GM10248 (cell line): ENCODE measurements around the gene SPTBN1.

ENCODE experiments used
- CTCF ChIA-PET: fragments of 300-600 bp; sonication (Branson Sonifier 250); formaldehyde crosslinking; extraction: SDS; loops from one replicate; lab custom pipeline; 2021; ENCODE audit warnings: antibody characterized with exemption; lab: Yijun Ruan, JAX
- POLR2A ChIA-PET: fragments of 350-650 bp; sonication (Branson Sonifier 250); formaldehyde crosslinking; extraction: SDS; loops from one replicate; lab custom pipeline; 2020; ENCODE audit warnings: antibody characterized with exemption; lab: Yijun Ruan, JAX
- DNase-seq: peaks from one replicate; pipeline ENCODE4 v3.0.0; 2012; ENCODE audit errors: extremely low spot score
- TF ChIP-seq, protein P1 (sequence below): IDR thresholded peaks from 2 replicates; pipeline ENCODE4 v1.5.1; 2012; ENCODE audit warnings: mild to moderate bottlenecking, low read depth; ENCODE audit errors: extremely low read depth, missing control alignments, control extremely low read depth

SPTBN1 gene

GRCh38 chr2:54609647-54610046 is 153.5 kb downstream of the SPTBN1 start:
- POLR2A ChIA-PET, result no interaction called here
- DNase-seq, result no peak

DNA sequence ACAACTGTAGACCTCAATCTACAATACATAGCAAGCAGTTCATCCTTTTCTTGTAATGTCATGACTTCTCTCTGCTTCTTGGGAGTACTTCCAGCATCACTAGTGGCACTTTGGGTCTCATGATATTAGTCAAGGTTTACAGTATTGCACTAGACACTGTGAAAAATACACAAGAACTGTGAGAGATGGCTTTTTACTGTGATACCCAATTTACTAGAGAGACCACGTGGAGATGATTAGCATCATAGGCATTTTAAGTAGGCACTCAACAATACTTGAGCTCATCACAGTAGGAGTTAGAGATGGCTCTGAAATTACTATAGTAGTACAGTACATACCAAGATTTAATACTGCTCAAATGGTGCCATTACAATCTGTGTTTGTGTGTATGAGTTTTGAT is 154.6 kb downstream of the SPTBN1 start:
- TF ChIP-seq, protein P1, sequence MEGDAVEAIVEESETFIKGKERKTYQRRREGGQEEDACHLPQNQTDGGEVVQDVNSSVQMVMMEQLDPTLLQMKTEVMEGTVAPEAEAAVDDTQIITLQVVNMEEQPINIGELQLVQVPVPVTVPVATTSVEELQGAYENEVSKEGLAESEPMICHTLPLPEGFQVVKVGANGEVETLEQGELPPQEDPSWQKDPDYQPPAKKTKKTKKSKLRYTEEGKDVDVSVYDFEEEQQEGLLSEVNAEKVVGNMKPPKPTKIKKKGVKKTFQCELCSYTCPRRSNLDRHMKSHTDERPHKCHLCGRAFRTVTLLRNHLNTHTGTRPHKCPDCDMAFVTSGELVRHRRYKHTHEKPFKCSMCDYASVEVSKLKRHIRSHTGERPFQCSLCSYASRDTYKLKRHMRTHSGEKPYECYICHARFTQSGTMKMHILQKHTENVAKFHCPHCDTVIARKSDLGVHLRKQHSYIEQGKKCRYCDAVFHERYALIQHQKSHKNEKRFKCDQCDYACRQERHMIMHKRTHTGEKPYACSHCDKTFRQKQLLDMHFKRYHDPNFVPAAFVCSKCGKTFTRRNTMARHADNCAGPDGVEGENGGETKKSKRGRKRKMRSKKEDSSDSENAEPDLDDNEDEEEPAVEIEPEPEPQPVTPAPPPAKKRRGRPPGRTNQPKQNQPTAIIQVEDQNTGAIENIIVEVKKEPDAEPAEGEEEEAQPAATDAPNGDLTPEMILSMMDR, result no peak
- ChIA-PET CTCF (interaction anchor here (1.0 to 1.7 kb wide), 2 partner anchors 10 to 22 kb away, joined by 3 to 6 read pairs; no protein-coding TSS in a partner anchor), POLR2A (no interaction called here)
- no peak for DNase-seq

More at GRCh38 chr2:54609647-54610046, 153.5 kb downstream of the SPTBN1 start:
- CTCF ChIA-PET, result interaction anchor here (1.1 to 1.9 kb wide), 4 partner anchors 10 to 56 kb away, joined by 3 to 5 read pairs (median 3); no protein-coding TSS in a partner anchor
- TF ChIP-seq, protein P1, result no peak

- no peak for DNase-seq
- TF ChIP-seq, protein P1, result no peak
- POLR2A ChIA-PET, result no interaction called here
- CTCF ChIA-PET, result interaction anchor here (1.7 kb wide), 1 partner anchor 20 kb away, joined by 6 read pairs; no protein-coding TSS in a partner anchor
Observed at GRCh38 chr2:54611830-54612545, 155.9 kb downstream of the SPTBN1 start.

DNA sequence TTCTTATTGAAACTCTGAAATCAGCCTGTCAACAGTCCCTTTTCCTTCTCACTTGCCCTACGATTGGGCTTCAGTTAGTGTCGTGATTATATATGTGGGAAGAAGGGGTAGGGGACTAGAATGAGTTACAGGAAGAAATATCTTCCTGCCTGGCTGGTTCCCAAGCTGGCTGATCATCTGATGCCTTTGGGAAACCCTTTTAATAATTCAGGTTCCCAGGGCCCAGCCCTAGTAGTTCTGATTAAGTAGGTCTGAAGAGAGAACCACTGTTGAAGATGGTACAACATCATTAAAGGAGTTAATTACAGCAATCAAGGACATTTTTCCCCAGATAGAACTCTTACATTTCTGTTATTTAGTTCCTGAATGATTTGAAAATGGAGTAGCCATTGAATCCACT is 157.3 kb downstream of the SPTBN1 start:
- no peak for DNase-seq
- TF ChIP-seq, protein P1, result no peak
- ChIA-PET POLR2A (no interaction called here), CTCF (interaction anchor here (0.7 to 1.6 kb wide), 4 partner anchors 8 to 90 kb away, joined by 3 to 9 read pairs (median 4); no protein-coding TSS in a partner anchor)

DNA sequence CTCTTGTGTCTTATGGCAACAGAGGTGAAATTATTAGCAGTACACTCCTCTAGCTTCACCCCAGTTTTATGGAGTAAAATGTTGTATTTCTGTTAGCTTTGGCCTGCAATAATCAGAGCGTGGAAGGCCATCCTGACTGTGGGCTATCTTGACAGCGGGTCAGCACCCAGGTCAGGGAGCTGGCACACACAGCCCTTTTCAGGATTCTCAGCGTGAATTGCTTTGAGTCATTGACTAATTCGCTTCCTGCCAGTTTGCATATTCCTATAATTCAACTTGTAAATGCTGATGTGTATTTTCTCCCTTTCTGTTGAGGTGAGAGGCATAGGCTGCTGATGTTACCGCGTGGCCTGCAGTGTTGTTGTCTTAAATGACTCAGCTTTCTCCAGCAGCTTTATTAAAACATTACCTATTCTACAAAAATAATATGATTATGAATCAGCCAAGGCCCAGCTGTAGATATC is 157.7 kb downstream of the SPTBN1 start:
- ChIA-PET POLR2A (no interaction called here), CTCF (interaction anchor here (0.7 to 1.6 kb wide), 5 partner anchors 8 to 91 kb away, joined by 3 to 9 read pairs (median 4); no protein-coding TSS in a partner anchor)
- DNase-seq, result no peak
- TF ChIP-seq, protein P1, result no peak

- ChIA-PET CTCF (interaction anchor here (1.0 to 1.6 kb wide), 4 partner anchors 9 to 90 kb away, joined by 3 to 9 read pairs (median 4); no protein-coding TSS in a partner anchor), POLR2A (no interaction called here)
- no peak for DNase-seq
- TF ChIP-seq, protein P1, result no peak
Observed at GRCh38 chr2:54614819-54615218, 158.7 kb downstream of the SPTBN1 start.
